Fibroblast of lung (primary cell): ENCODE measurements around the gene KMT2A. TPM values are rescaled to one million over a fixed set of nuclear protein-coding genes. Genes with fewer than 3 reads are reported as not detected.

ENCODE experiments used
- DNase-seq, 2 donors: peaks; one replicate each; pipeline versions ENCODE4 v3.0.0 to v3.0.0-alpha.2; 2010; ENCODE audit warnings: low read depth in 2 of 2
- H2AFZ ChIP-seq: 2 replicates; pipeline ENCODE4 v1.5.1; 2012; ENCODE audit warnings: low read length, control low read depth, inconsistent platforms
- H3K27ac ChIP-seq: 2 replicates; pipeline ENCODE4 v1.5.1; 2011; ENCODE audit warnings: low read length, control low read depth; ENCODE audit not compliant: insufficient read depth
- H3K27me3 ChIP-seq: 2 replicates; pipeline ENCODE4 v1.5.1; 2011; ENCODE audit warnings: mild to moderate bottlenecking, low read length; ENCODE audit not compliant: control insufficient read depth, insufficient read depth
- H3K36me3 ChIP-seq: 2 replicates; pipeline ENCODE4 v1.5.1; 2011; ENCODE audit warnings: low read length; ENCODE audit not compliant: control insufficient read depth, insufficient read depth
- H3K4me1 ChIP-seq: 2 replicates; pipeline ENCODE4 v1.5.1; 2011; ENCODE audit warnings: low read length; ENCODE audit not compliant: control insufficient read depth, insufficient read depth; ENCODE audit errors: extremely low read depth
- H3K4me2 ChIP-seq: 2 replicates; pipeline ENCODE4 v1.5.1; 2011; ENCODE audit warnings: low read length, control low read depth; ENCODE audit not compliant: insufficient read depth; ENCODE audit errors: extremely low read depth
- H3K4me3 ChIP-seq, 4 experiments: fragments of 200-600 bp in 1 of 4; sonication (generic) in 1 of 4; replicated peaks in 1 of 4; 2 replicates each; pipeline ENCODE4 v1.5.1; 2011 to 2016; ENCODE audit warnings: low read length in 4 of 4, low read depth in 3 of 4, mild to moderate bottlenecking in 3 of 4, control low read depth in 2 of 4, inconsistent platforms in 1 of 4, mixed read lengths in 1 of 4; ENCODE audit not compliant: insufficient read depth in 1 of 4; ENCODE audit errors: control extremely low read depth in 1 of 4
- H3K79me2 ChIP-seq: 2 replicates; pipeline ENCODE4 v1.5.1; 2012; ENCODE audit warnings: mild to moderate bottlenecking, low read length, inconsistent platforms; ENCODE audit not compliant: control insufficient read depth, insufficient read depth
- H3K9ac ChIP-seq: 2 replicates; pipeline ENCODE4 v1.5.1; 2011; ENCODE audit warnings: mild to moderate bottlenecking, low read length, control low read depth; ENCODE audit not compliant: insufficient read depth
- H3K9me3 ChIP-seq: 2 replicates; pipeline ENCODE4 v1.5.1; 2012; ENCODE audit warnings: low read depth, low read length; ENCODE audit not compliant: control insufficient read depth, insufficient read depth
- H4K20me1 ChIP-seq: 2 replicates; pipeline ENCODE4 v1.5.1; 2011; ENCODE audit warnings: low read length; ENCODE audit not compliant: control insufficient read depth, insufficient read depth; ENCODE audit errors: extremely low read depth
- EZH2 ChIP-seq: IDR thresholded peaks from 2 replicates; pipeline ENCODE4 v1.5.1; 2012; ENCODE audit warnings: low read length, control low read depth, mild to moderate bottlenecking; ENCODE audit errors: missing control alignments
- polyA plus RNA-seq, 2 donors: library from polyadenylated mRNA; depleted of rRNA in 1 of 2; stranded (reverse) in 1 of 2; unstranded in 1 of 2; fragments of >200 nt; gene quantifications; 2 replicates each; pipeline ENCODE4 v1.2.1, GENCODE V29; 2011 to 2012; ENCODE audit warnings: missing spikeins in 1 of 2
- total RNA-seq: library from RNA; depleted of rRNA; stranded (reverse); fragments of >200 nt; gene quantifications from 2 replicates; pipeline ENCODE4 v1.2.1, GENCODE V29; 2014
- TF ChIP-seq, protein P1 (sequence below), 2 donors: IDR thresholded peaks in 1 of 2; conservative IDR thresholded peaks in 1 of 2; 1 replicate in 1 of 2; 2 replicates in 1 of 2; pipeline ENCODE4 v1.5.1; 2011 to 2012; ENCODE audit warnings: low read length in 2 of 2, control low read depth in 1 of 2, inconsistent platforms in 1 of 2, low read depth in 1 of 2, mild to moderate bottlenecking in 1 of 2

Gene KMT2A
- total and polyA plus RNA-seq, 2 donors (not counting 1 experiment from before 2014, with no cell fraction given): 17.1 to 33.4 TPM

DNA sequence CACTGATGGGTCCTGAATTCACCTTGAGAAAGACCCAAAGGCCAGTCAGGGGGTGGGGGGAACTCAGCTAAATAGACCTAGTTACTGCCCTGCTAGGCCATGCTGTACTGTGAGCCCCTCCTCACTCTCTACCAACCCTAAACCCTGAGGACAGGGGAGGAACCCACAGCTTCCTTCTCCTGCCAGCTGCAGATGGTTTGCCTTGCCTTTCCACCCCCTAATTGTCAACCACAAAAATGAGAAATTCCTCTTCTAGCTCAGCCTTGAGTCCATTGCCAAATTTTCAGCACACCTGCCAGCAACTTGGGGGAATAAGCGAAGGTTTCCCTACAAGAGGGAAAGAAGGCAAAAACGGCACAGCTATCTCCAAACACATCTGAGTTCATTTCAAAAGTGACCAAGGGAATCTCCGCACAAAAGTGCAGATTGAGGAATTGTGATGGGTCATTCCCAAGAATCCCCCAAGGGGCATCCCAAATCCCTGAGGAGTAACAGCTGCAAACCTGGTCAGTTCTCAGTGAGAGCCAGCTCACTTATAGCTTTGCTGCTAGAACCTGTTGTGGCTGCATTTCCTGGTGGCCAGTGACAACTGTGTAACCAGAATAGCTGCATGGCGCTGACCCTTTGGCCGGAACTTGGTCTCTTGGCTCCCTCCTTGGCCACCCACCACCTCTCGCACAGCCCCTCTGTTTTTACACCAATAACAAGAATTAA lies 88.6 kb downstream of the KMT2A start:
- Histone ChIP-seq H2AFZ (no peak overlapping the region), H4K20me1 (no peaks in the 10 kb centered on the region), H3K27me3 (no peaks in the 10 kb centered on the region), H3K9ac (no peak overlapping the region), H3K9me3 (no peaks in the 10 kb centered on the region), H3K4me1 (no peaks in the 10 kb centered on the region), H3K4me3 (no peak overlapping the region), H3K4me2 (no peak overlapping the region), H3K79me2 (no peaks in the 10 kb centered on the region), H3K36me3 (peaks cover 11% of the 10 kb centered on the region), H3K27ac (no peak overlapping the region)
- DNase-seq: peak in 1 of 2 donors; percentile 13
- TF ChIP-seq, protein P1, sequence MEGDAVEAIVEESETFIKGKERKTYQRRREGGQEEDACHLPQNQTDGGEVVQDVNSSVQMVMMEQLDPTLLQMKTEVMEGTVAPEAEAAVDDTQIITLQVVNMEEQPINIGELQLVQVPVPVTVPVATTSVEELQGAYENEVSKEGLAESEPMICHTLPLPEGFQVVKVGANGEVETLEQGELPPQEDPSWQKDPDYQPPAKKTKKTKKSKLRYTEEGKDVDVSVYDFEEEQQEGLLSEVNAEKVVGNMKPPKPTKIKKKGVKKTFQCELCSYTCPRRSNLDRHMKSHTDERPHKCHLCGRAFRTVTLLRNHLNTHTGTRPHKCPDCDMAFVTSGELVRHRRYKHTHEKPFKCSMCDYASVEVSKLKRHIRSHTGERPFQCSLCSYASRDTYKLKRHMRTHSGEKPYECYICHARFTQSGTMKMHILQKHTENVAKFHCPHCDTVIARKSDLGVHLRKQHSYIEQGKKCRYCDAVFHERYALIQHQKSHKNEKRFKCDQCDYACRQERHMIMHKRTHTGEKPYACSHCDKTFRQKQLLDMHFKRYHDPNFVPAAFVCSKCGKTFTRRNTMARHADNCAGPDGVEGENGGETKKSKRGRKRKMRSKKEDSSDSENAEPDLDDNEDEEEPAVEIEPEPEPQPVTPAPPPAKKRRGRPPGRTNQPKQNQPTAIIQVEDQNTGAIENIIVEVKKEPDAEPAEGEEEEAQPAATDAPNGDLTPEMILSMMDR (conservative IDR thresholded peaks at IDR 0.05 in 1 of 2, IDR thresholded peaks at IDR 0.05 in 1 of 2; ENCODE audit: low read depth in 1 of 2, low read length in 2 of 2): no peak
- no peak for TF ChIP-seq EZH2

DNA sequence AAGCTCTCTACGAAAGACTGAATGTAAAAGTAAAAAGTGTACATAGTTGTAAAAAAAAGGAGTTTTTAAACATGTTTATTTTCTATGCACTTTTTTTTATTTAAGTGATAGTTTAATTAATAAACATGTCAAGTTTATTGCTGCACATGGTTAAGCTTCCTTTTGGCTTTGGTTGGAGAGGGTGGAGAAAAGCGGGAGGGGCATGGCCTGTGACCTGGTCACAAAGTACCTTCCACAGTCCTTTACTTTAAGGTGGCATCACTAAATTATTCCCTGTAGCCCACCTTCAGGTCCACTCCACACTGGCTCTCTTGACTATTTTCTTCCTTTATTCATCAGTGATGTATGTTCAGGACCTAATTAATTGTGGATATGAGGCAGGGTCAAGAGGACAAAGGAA lies 90.4 kb downstream of the KMT2A start:
- no peak overlapping the region for H3K4me3 ChIP-seq
- no peak for TF ChIP-seq EZH2
- TF ChIP-seq, protein P1 (conservative IDR thresholded peaks at IDR 0.05 in 1 of 2, IDR thresholded peaks at IDR 0.05 in 1 of 2; ENCODE audit: low read depth in 1 of 2, low read length in 2 of 2): no peak
- H3K9me3 ChIP-seq: no peaks in the 10 kb centered on the region
- H4K20me1 ChIP-seq: no peaks in the 10 kb centered on the region
- H3K4me2 ChIP-seq: no peak overlapping the region
- no peak for DNase-seq
- H3K9ac ChIP-seq: no peak overlapping the region
- no peaks in the 10 kb centered on the region for H3K27me3 ChIP-seq
- H3K36me3 ChIP-seq: peaks cover 6% of the 10 kb centered on the region
- no peak overlapping the region for H2AFZ ChIP-seq
- no peaks in the 10 kb centered on the region for H3K79me2 ChIP-seq
- H3K27ac ChIP-seq: no peak overlapping the region
- peaks cover 3% of the 10 kb centered on the region for H3K4me1 ChIP-seq

DNA sequence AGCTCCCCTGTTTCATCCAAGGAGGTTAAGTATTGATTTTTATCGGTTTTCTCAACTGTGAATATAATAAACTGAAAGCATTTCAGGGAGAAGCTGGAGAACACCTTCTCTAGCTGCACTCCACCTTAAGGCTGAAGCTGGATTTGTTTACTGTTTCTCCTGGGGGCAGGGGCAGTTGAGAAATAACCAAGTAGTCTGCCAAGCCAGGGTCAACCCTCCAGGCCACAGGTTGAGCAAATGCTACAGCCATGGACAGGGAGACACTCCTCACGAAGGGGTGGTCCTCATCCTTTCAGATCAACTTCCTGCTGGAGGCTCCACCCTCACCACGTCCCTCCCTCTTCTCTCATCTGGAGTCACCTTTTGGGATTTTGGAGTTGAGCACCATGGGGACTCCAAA lies 90.8 kb downstream of the KMT2A start, which contains the start of gene TTC36:
TTC36 (plus strand) TSS at position 366 of the 400 bp plus-strand sequence; CDS start at position 387, 21 bp downstream.
- Histone ChIP-seq H3K4me1 (peaks cover 3% of the 10 kb centered on the region), H3K9me3 (no peaks in the 10 kb centered on the region), H2AFZ (no peak within 1 kb of the TSS), H3K36me3 (peaks cover 2% of the 10 kb centered on the region), H3K9ac (no peak within 1 kb of the TSS), H3K4me3 (no peak within 1 kb of the TSS), H3K27me3 (no peaks in the 10 kb centered on the region), H3K27ac (no peak within 1 kb of the TSS), H3K4me2 (no peak within 1 kb of the TSS), H4K20me1 (no peaks in the 10 kb centered on the region), H3K79me2 (no peaks in the 10 kb centered on the region)
- DNase-seq: no peak
- TF ChIP-seq EZH2: no peak
- TF ChIP-seq, protein P1 (conservative IDR thresholded peaks at IDR 0.05 in 1 of 2, IDR thresholded peaks at IDR 0.05 in 1 of 2; ENCODE audit: low read depth in 1 of 2, low read length in 2 of 2): no peak
